Endothelial cell of coronary artery (primary cell): ENCODE results near the gene ZBTB45. TPM values are rescaled to one million over a fixed set of nuclear protein-coding genes. Genes with fewer than 3 reads are reported as not detected.

Experiments used
- total RNA-seq: library from RNA; depleted of rRNA; stranded (reverse); fragments of >200 nt; gene quantifications from 2 replicates; pipeline ENCODE4 v1.2.3, GENCODE V29; 2014

Gene ZBTB45
- total RNA-seq: 5.8 and 7.5 TPM in 2 replicates

DNA sequence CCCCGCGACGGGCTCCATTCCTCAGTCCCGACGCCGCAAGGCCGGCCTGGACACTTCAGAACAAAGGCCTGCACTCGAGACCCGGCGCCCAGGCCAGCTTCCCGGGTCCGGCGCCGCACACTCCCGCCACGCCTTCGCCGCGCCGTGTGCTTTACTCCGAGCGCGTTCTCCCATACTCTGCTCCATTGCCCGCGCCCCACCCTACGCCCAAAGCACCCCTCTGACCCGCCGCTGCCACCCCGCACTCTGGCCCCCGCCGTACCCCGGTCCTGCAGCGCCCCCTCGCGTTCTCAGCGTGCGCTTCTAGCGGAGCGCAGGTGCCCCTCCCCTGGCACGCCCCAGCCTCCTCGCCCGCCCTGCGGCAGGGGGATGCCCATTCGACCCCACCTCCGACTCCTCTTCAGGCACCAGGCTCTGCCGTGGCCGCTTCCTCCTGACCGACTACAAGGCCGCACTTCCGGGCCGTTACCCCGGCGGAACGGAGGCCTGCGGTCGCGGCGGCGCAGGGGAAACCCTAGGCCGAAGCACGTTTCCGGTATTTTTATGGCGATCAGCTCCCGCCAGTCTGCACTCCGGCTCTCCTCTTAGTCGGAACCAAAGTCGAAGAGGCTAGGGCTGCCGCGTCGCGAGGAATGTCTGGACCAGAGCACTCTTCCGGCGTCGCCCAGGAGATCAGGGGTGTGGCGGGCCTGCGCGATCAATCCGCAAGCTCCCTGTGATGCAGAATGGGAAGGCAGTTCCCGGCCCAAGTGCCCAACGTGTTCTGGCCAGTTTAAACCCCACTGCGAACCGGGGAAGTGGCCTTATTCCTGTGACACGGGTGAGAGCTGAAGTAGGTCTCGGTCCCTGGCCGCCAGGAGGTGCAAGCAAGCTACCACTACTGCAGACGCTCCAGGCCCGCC lies at the start of gene ZBTB45:
Gene ZBTB45, minus strand, starts transcription at position 456 of the 902 bp plus-strand sequence. CDS start 2,137 bp downstream, outside the sequence.

GRCh38 chr19:58558066-58558622 lies 38.5 kb upstream of the ZBTB45 start, which contains the start of gene UBE2M:
UBE2M (minus strand) TSS chr19:58558611; CDS start chr19:58558381, 230 bp downstream.

DNA sequence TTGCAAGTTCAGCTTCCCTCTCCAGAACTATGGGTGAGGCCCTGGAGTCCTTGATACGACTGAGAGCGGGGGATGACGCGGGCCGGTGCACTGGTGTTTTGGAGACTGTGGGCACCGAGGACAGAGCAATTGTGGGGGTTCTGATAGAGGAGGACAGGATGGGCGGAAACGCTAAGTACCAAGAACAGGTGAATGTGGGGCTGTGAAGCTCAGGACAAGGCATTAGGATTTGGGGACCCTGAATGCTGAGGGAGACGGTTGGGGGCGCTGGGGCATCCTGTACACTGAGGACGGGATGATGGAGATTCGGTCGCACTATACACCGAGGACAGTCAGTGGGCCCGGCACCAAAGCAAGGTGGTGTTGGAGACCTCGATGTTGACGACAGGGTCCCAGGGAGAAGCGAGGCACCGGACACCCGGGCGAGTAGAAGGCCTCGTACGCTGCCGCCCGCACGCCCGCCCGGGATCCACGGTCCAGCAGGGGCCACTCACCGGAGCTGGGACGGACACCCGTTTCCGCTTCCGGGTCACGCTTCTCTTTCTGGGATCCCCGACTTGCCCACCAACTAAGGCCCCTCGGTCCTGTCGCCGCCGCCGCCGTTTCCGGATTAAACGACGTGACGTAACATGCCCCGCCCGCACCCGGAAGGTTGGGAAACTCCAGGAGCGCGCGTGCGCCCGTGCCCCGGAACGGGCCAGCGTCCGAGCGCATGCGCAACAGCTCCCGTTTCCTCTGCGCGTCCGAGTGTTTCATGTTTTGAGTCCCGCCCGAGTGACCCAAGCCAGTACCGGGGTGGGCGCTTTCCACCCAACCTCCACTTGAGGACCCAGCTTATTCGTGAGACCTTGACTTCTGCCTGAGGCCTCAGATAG lies 35.1 kb upstream of the ZBTB45 start, which contains the start of gene CHMP2A:
Gene CHMP2A, minus strand, starts transcription at position 612 of the 875 bp plus-strand sequence. CDS start 893 bp downstream, outside the sequence.

DNA sequence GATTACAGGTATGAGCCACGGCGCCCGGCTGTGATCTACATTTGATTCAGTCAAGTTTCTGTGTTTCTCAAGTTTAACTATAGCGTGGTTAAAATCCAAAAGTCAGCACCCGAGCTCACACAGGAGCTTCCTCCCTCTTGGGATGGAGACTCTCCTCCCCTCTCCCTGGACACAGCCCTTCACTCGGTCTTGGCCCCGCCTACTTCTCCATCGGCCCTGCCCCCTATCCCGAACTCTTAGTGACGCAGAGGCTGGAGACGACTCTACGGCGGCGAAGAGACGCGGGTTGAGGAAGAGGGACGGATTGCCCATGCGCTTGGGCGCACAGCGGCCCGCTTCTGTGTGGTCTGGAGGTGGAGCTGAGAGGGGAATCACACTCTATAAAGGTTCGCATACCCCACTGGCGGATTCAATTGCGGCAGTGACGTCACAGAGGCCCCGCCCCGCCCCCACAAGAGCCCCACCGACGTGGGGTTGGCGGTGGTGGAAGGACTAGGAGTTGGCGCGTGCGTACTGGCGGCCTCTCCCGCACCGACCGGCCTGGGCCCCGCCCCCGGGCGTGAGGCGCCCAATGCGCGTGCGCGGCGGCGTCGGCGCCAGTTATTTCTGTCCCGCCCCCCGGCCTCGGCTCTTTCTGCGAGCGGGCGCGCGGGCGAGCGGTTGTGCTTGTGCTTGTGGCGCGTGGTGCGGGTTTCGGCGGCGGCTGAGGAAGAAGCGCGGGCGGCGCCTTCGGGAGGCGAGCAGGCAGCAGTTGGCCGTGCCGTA lies 24.4 kb upstream of the ZBTB45 start, which contains the start of gene TRIM28:
Gene TRIM28, plus strand, starts transcription at position 239 of the 765 bp plus-strand sequence. CDS start 694 bp downstream, outside the sequence.

DNA sequence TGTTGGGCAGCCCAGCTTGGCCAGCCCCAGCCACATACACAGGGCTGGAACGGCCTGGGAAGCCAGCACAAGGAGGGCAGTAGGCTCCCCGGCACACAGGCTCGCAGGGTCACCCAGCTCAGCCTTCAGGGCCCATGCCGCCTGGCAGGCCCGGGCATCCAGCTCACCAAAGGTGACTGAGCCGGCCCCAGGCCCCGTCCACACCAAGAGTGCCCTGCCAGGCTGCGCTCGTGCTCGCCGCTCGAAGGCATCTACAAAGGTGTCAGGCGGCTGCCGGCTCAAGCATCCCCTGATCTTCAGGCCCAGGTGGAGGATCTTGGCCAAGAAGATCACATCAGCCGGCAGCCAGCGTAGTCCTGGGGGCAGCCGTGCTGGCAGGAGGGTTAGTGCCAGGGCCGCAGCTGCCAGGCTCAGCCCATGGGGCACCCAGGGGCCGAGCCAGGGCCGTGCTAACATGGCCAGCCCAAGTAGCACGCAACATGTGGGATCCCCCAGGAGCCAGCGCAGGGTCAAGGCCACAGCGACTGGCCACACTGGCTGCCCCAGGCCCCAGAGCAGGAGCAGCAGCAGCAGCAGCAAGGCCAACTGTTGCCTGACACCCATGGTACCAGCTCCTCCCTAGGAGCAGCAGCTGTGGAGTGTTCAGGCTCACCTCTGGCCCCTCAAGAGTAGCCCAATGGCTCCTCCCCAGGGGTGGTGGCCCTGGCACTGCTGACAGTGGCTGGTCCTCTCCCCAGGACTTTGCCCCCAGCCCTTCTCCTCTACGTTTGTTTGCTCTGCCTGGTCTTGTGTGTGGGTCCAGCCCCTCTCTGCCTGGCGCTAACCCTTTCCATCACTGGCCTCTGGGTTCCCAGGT lies 8.0 kb downstream of the ZBTB45 start, which contains the start of gene SLC27A5:
Gene SLC27A5, minus strand, starts transcription at position 640 of the 856 bp plus-strand sequence. Its CDS starts 37 bp downstream, at position 603.

DNA sequence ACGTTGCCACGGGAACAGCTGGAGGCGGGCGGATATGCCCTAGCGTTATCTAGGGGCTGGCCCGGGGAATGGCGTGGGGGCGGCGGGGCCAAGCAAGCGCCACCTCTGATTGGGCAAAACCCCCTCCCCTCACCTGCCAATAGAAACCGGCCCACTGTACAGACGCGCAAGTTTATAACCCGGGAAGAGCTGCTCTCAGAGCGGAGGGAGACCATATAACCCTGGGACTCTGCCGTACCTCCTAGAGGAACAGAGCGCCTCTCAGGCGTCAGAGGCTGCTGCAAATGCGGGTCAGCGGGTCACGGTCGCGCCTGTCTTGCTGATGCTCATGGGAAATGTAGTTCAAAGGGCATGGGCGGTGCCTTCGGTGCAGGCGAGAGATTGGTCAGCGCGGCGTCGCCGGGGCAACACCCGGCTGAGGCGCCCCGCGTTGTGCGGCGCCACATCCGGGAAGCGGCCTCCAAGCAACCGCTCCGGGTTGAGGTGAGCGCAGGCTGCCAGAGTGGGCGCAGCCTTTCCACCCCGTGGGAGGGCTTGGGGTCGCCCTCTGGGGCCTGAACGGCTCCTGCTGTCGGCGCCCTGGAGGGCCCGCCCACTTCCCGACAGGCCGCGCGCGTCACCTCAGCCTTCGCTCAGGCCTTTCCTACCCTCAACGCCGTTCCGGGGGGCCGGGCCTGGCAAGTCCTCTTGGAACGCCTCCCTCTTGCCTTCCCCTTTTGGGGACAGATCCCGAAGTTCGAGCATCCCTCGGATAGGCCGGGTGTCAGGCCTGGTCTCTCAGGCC lies 43.7 kb downstream of the ZBTB45 start, which contains the start of gene ZNF446:
Gene ZNF446, plus strand, starts transcription at position 639 of the 784 bp plus-strand sequence. CDS start 867 bp downstream, outside the sequence.

GRCh38 chr19:58466760-58467589 lies 52.6 kb downstream of the ZBTB45 start, which contains the start of gene ZNF324:
ZNF324 (plus strand) TSS chr19:58467080; CDS start chr19:58469186, 2,106 bp downstream.

Other genes with a start within 250 kb of the ZBTB45 start
- 3.1 and 4.0 TPM in 2 replicates for gene ZNF8, start 240.9 kb downstream of the ZBTB45 start, total RNA-seq
- 17.5 and 22.8 TPM in 2 replicates for gene ERVK3-1, start 214.4 kb downstream of the ZBTB45 start, total RNA-seq
- 1.9 and 2.7 TPM in 2 replicates for gene ZSCAN22, start 192.8 kb downstream of the ZBTB45 start, total RNA-seq
- gene A1BG, start 166.3 kb downstream of the ZBTB45 start, total RNA-seq: 6.0 and 10.4 TPM in 2 replicates
- 0.81 and 1.1 TPM in 2 replicates for gene ZNF497, start 157.1 kb downstream of the ZBTB45 start, total RNA-seq
- gene ZNF837, start 138.8 kb downstream of the ZBTB45 start, total RNA-seq: 0.66 and 1.2 TPM in 2 replicates
- 2,645 and 2,757 TPM in 2 replicates for gene RPS5, start 132.5 kb downstream of the ZBTB45 start, total RNA-seq
- gene RNF225, start 124.2 kb downstream of the ZBTB45 start, total RNA-seq: 0.09 TPM in 1 of 2 replicates, not detected in the other
- gene ZNF584, start 111.2 kb downstream of the ZBTB45 start, total RNA-seq: 12.2 and 13.4 TPM in 2 replicates
- 6.2 and 6.8 TPM in 2 replicates for gene ZNF132, start 79.7 kb downstream of the ZBTB45 start, total RNA-seq
- 7.6 and 8.7 TPM in 2 replicates for gene ZNF324B, start 68.2 kb downstream of the ZBTB45 start, total RNA-seq
- gene ZNF324, start 52.7 kb downstream of the ZBTB45 start, total RNA-seq: 11.1 and 12.5 TPM in 2 replicates
- gene ZNF446, start 43.5 kb downstream of the ZBTB45 start, total RNA-seq: 4.6 and 4.9 TPM in 2 replicates
- 10.2 and 16.6 TPM in 2 replicates for gene SLC27A5, start 7.8 kb downstream of the ZBTB45 start, total RNA-seq
- 476 and 517 TPM in 2 replicates for gene TRIM28, start 24.3 kb upstream of the ZBTB45 start, total RNA-seq
- 126 and 141 TPM in 2 replicates for gene CHMP2A, start 35.3 kb upstream of the ZBTB45 start, total RNA-seq
- gene UBE2M, start 38.8 kb upstream of the ZBTB45 start, total RNA-seq: 94.9 and 128 TPM in 2 replicates
- 9.2 and 12.8 TPM in 2 replicates for gene MZF1, start 53.5 kb upstream of the ZBTB45 start, total RNA-seq